Dermis microvascular lymphatic vessel endothelial cell (primary cell): ENCODE measurements around the gene P2RX6. TPM values are rescaled to one million over a fixed set of nuclear protein-coding genes. Genes with fewer than 3 reads are reported as not detected.
"Not testable (repeated sequence)": the region's sequence is repeated elsewhere in the genome, so short reads cannot be mapped to it uniquely, and the experiment has no call there.

Experiments
- DNase-seq, 2 donors: peaks; one replicate each; pipeline versions ENCODE4 v3.0.0 to v3.0.0-alpha.2; 2010; ENCODE audit warnings: low read depth in 2 of 2
- total RNA-seq: library from RNA; depleted of rRNA; stranded (reverse); fragments of >200 nt; gene quantifications from 2 replicates; pipeline ENCODE4 v1.2.1, GENCODE V29; 2014

The P2RX6 gene
- total RNA-seq, 1 donor from 2014 or later = not detected

DNA sequence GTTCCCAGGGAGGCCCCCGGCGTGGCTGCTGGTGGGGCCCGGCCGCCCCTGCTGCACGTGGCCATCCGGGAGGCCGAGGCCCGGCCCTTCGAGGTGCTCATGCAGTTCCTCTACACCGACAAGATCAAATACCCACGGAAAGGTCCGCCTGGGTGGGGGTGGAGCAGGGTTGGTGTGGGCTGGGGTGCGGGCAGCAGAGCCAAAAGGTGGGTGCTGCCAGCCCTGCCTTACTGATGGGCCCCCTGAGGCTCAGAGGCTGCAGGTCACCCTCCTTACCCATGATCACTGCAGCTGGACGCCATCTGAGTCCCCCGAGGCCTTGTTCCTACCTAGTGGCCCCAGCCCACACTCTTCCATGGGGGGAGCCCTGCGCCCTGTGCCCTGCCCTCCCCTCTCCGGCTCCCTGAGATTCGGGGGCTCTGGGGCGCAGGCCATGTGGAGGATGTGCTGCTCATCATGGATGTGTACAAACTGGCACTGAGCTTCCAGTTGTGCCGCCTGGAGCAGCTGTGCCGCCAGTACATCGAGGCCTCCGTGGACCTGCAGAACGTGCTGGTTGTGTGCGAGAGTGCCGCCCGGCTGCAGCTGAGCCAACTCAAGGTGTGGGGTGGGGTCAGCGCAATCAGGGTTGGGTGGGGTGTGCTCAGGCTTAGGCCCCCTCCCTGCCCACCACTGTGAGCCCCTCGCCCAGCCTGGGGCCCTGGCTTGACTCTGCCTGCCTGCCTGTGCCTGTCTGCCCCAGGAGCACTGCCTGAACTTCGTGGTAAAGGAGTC, 20.6 kb upstream of the P2RX6 start:
- no peak for DNase-seq

DNA sequence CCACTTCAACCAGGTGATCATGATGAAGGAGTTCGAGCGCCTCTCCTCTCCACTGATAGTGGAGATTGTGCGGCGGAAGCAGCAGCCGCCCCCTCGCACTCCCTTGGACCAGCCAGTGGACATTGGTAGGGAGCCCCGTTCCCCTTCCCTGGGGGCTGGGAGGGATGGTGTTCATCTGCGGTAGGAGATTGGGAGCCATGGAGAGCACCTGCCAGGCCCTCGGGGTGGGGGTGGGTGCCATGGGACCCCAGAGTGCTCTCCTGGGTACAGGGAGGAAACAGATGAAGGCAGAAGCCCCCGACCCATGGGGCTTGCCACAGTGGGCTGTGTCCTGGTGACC, 20.1 kb upstream of the P2RX6 start:
- no peak for DNase-seq

DNA sequence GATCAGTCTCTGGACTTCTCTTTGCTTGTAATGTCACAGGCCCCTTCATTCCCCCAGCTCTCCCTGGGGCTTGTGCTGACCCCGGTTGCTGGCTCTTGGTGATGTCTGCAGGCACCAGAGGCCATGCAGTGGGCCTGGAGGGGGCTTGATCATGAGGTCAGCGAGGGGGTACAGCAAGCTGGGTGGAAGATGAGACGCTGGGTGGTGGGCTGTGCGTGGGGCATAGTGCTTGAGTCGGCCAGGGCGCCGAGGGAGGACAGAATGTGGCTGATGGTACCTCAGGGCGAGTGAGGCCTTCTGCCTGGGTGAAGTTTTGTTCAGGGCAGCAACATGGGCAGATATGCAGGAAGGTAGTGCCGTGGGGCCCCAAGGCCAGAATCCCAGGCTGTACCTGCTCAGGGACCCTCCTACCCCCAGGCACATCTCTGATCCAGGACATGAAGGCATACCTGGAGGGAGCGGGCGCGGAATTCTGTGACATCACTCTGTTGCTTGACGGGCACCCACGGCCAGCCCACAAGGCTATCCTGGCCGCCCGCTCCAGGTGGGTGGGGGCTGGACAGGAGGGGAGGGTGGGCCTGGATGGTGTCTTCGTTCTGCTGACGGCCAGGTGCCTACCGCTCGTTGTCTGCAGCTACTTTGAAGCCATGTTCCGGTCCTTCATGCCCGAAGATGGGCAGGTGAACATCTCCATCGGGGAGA, 19.5 kb upstream of the P2RX6 start:
- no peak for DNase-seq

- DNase-seq = no peak
Measured at GRCh38 chr22:20996031-20996410, 18.9 kb upstream of the P2RX6 start.

GRCh38 chr22:20996598-20997535, 18.1 kb upstream of the P2RX6 start:
- no peak for DNase-seq

GRCh38 chr22:20997536-20998257, 17.3 kb upstream of the P2RX6 start:
- DNase-seq = no peak

DNA sequence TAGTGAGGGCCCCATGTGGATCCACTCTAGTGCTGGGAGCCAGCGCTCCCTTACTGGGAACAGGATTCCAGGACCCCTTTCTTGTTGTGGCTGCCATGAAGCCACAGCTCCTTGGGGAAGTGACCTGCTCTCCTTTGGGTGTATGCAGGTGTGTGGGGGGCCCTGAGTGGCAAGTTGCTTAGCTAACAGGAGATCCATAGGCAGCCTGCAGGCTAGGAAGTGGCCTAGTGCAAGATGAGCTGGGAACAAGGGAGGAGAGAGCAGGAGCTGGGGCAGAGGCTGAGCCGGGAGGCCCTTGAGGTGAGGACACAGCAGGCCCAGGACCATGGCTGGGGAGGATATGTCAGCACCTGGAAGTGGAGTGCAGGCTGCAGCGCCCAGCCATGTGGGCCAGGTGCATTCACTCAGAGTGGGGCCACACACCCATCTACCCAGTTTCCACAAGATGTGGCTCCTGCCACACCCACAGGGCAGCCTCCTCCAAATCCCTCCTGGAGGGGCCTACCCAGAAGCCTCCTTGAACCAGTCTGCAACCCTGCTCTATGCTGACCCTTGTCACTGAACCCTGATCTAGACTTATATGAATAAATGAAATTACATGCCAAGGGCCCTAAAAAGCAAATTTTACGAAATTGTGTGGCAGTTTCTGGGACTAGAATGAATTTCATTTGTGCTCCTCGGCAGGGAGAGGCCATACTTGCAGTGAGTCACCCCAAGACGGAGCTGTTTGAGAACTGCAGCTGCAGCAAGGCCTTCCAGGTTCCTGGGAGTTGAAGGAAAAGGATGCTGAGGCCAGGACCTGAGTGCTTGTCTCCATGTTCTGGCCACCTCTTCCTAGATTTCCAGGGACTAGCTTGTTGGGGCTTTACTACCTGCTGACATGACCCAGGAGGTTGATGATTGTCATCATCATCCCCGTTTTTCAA, 16.3 kb upstream of the P2RX6 start:
- no peak for DNase-seq

DNA sequence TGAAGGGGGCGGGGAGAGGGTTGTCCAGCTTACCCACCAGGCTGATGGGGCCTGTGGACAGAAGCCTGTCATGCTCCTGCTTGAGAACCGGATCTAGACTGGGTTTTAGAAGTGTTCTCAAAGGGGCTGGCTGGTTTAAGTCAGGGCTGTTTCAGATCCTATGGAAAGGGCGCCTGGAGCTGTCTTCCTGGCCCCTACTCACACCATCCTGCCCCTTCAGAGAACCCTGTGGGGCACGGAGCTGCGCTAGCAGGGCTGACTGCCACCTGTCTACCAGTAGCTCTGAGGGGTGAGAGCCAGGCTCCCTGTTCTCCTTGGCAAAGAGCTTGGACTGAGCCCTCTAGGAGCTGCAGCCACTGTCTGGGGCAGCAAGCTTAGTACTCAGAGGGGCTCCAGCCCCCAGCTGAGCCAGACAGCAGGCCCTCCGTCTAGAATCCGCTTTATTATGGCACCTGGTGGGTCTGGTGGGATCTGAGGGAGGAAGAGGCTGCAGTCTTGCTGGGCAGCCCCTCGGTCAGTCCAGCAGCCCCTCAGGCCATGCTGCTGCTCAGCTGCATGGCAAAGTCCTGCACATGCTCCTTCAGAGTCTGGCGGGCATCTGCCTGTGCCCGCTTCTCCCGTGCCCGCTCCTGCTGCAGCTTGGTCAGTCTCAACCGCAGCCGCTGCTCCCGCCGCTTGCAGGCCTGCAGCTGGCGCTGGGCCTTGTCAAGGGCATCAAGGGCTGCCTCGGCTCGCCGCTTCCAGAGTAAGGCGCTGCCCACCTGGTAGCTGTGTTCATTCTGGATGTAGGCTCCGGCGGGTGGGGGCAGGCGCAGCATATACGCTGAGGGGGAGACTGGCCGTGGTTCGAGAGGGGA, 15.4 kb upstream of the P2RX6 start:
- no peak for DNase-seq

DNA sequence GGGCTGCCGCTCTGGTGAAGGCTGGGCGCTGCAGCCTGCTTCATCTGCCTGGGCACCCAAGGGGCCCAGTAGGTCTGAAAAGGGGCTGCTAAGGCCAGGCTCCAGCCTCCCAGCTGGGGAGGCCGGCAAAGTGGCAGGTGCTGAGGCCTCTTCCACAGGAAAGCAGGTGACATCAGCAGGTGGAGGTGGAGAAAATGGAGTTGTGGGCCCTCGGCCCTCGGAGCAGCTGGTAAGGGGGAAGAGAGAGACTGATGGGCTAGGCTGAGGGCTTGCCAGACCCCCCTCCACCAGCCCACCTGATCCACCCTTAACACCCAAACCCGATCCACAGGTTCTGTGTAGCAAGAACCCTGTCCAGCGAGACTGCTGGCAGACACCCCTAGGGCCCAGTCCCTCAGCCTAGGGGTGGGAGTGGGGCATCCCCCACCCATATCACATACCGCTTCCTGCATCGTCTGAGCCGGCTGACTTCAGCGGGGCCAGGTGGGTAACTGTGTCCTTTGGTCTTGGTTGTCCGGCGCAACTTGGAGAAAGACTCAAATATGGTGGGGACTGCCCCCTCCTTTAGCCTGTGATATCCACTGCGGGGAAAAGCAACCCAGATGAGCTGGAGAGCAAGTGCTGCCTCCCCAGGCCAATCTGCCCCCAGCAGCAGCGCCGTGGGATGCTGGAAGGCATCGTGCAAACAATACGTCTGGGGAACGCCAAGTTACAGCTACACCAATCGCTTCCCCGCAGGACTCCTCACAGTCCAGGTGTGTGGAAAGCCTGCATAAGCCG, 14.6 kb upstream of the P2RX6 start:
- no peak for DNase-seq

GRCh38 chr22:21000987-21001600, 13.9 kb upstream of the P2RX6 start:
- DNase-seq = no peak

- DNase-seq = peak; percentile 86 to 97
Measured at GRCh38 chr22:21001601-21002325, 13.2 kb upstream of the P2RX6 start, which contains the start of gene THAP7. Gene THAP7, minus strand, starts transcription at chr22:21002118. Its CDS starts 207 bp downstream, at chr22:21001911.

DNA sequence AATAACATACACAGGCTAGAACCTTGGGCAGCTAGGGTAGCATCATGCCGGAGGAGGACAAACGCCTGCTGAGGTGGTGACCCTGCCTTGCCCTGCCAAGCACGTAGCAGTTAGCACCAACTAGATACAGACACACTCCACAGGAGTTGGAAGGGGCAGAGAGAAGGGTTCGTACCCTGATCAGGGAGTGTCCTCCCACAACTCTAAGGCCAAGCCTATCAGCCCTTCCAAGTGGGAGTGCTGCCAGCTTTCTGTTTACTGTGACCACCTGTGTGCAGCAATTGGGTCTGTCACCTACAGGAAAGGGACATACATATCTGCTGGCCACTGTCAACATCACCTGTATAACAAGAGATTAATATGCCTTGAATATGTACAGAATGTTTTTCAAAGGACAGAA, 11.2 kb upstream of the P2RX6 start:
- no peak for DNase-seq

DNA sequence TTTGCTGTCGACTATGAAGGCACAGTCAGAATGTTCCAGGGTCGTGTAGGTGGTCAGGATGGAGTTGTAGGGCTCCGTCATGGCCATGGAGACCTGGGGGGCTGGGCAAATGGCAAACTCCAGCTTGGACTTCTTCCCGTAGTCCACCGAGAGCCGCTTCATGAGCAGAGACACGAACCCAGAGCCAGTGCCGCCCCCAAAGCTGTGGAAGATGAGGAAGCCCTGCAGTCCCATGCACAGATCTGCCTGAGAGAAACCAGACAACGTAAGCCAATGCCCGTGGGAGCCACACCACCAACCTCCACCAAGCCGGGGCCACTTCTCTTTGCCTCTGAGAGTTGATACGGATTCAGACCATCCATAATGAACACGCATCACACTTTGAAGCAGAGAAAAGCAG, 5.8 kb upstream of the P2RX6 start:
- DNase-seq = not testable (repeated sequence)

DNA sequence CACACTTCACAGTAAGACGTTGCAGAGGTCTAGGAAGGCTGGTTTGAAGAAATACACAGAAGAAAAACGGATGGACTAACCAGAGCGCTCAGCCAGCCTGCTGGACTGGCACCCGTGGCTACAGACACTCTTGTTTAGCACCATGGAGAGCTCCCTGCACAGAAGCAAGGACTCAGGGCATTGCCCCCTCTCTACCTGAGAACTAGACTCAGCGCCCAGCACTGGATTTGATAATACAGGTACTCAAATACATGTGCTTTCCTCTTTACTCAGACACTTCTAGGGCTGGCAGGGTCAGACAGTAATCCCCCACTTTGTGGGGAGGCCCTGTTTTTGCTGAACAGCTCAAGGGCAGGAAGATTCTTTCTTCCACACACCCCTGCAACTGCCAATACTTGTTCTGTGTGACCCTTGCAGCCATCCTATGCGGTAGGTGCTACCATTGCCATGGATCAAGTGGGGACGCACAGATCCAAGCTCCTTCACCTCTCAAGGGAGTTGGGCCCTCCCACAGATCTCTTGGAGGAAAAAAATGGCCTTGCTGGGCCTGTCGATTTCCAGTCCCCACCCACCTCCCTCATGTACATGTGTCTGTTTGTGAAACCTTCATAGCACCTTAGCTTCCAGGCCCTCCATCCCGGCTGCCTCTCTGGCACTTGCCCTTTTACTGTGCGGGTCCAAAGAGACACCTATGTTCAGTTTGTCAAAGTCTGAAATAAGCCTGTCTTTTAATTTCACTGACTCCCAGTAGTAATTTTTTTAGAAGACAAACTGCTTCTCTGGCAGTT, 5.1 kb upstream of the P2RX6 start:
- peak; percentile 26 to 72 for DNase-seq

DNA sequence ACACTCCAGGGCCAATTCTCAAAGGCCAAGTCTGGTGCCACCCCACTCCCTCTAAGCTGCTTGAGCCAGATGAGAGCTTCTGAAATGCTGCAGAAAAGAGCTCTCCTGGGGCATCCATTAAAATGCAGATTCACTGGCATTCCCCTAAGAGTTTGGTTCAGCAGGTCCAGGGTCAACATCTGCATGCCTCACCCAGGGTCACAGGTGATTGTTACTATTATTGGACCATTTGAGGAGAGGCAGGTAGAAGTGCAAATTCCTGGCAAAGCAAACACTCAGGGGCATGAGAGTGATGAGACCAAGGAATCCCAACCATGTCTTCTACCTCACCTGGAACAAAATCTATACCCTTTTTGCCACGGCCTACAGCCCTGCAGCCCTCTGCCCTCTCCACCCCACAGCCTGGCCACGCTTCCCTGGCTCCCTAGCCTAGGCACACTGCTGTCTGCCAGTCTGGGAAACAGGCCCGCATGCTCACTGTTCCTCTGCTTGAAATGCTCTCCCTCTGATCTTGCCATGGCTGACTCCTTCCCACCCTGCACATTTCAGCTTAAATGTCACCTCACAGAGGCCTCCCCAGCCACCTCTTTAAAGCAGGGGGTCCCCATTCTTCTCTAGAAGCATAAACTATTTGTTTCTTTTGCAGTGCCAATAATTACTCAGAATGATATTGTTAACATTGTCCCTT, 4.4 kb upstream of the P2RX6 start:
- no peak for DNase-seq
